KMS-11 (cell line): ENCODE results near the gene AKNA.
"Not testable (repeated sequence)": the region's sequence is repeated elsewhere in the genome, so short reads cannot be mapped to it uniquely, and the experiment has no call there.

Source experiments
- H2AFZ ChIP-seq: fragments of 200-600 bp; sonication (generic); 2 replicates; pipeline ENCODE4 v1.6.1; 2016; ENCODE audit warnings: antibody characterized with exemption, mixed run types, low read depth
- H3K27ac ChIP-seq: fragments of 200-600 bp; sonication (generic); 2 replicates; pipeline ENCODE4 v1.6.1; 2016; ENCODE audit warnings: mild to moderate bottlenecking, mixed run types
- H3K27me3 ChIP-seq: fragments of 200-600 bp; sonication (generic); 2 replicates; pipeline ENCODE4 v1.6.1; 2017; ENCODE audit warnings: mild to moderate bottlenecking, low read depth, mixed run types, moderate library complexity; ENCODE audit not compliant: insufficient read depth
- H3K36me3 ChIP-seq: fragments of 200-600 bp; sonication (generic); 2 replicates; pipeline ENCODE4 v1.6.1; 2017; ENCODE audit warnings: mild to moderate bottlenecking, mixed run types; ENCODE audit not compliant: insufficient read depth
- H3K4me1 ChIP-seq: fragments of 200-600 bp; sonication (generic); 2 replicates; pipeline ENCODE4 v1.6.1; 2016; ENCODE audit warnings: mild to moderate bottlenecking, low read depth, mixed run types; ENCODE audit not compliant: poor library complexity, severe bottlenecking
- H3K4me2 ChIP-seq: fragments of 200-600 bp; sonication (generic); 2 replicates; pipeline ENCODE4 v1.7.0; 2016; ENCODE audit warnings: mild to moderate bottlenecking, mixed run types
- H3K4me3 ChIP-seq: fragments of 200-600 bp; sonication (generic); IDR thresholded peaks from 2 replicates; pipeline ENCODE4 v1.6.1; 2017; ENCODE audit warnings: low read depth, low read length, mixed read lengths; ENCODE audit not compliant: insufficient read depth
- H3K79me2 ChIP-seq: fragments of 200-600 bp; sonication (generic); 2 replicates; pipeline ENCODE4 v1.6.1; 2016; ENCODE audit warnings: low read depth, mixed run types; ENCODE audit not compliant: insufficient read depth
- H3K9ac ChIP-seq: fragments of 200-600 bp; sonication (generic); 2 replicates; pipeline ENCODE4 v1.6.1; 2016; ENCODE audit warnings: mild to moderate bottlenecking, mixed run types
- H4K20me1 ChIP-seq: fragments of 200-600 bp; sonication (generic); 2 replicates; pipeline ENCODE4 v1.6.1; 2016; ENCODE audit warnings: mild to moderate bottlenecking, mixed run types; ENCODE audit not compliant: insufficient read depth
- CTCF ChIP-seq: fragments of 200-600 bp; sonication (generic); conservative IDR thresholded peaks from 2 replicates; pipeline ENCODE4 v1.6.1; 2017; ENCODE audit warnings: low read depth, mild to moderate bottlenecking, antibody characterized with exemption, low read length, moderate library complexity, mixed read lengths

The AKNA gene

GRCh38 chr9:114330636-114331035 lies 57.1 kb downstream of the AKNA start:
- H2AFZ ChIP-seq: no peak overlapping the region
- H3K4me2 ChIP-seq: no peak overlapping the region
- no peak overlapping the region for H3K9ac ChIP-seq
- no peaks in the 10 kb centered on the region for H3K36me3 ChIP-seq
- H3K27me3 ChIP-seq: peaks cover 4% of the 10 kb centered on the region; the same call in 1 of the 2 replicates
- no peak overlapping the region for H3K27ac ChIP-seq
- H4K20me1 ChIP-seq: no peaks in the 10 kb centered on the region
- no peak overlapping the region for H3K4me3 ChIP-seq
- TF ChIP-seq CTCF: no peak
- no peaks in the 10 kb centered on the region for H3K4me1 ChIP-seq
- H3K79me2 ChIP-seq: no peaks in the 10 kb centered on the region

GRCh38 chr9:114329625-114330022 lies 58.2 kb downstream of the AKNA start, which contains the start of gene ORM2:
Gene ORM2 (plus strand): TSS chr9:114329869. CDS start chr9:114329905, 36 bp downstream.
- not testable (repeated sequence) for H3K9ac ChIP-seq, H3K4me3 ChIP-seq, H3K27me3 ChIP-seq, H3K79me2 ChIP-seq, H3K27ac ChIP-seq, H4K20me1 ChIP-seq, H2AFZ ChIP-seq, H3K4me2 ChIP-seq, H3K36me3 ChIP-seq, H3K4me1 ChIP-seq

GRCh38 chr9:114328937-114329624 lies 58.7 kb downstream of the AKNA start:
- not testable (repeated sequence) for H3K79me2 ChIP-seq, H4K20me1 ChIP-seq, H2AFZ ChIP-seq, H3K4me3 ChIP-seq, H3K27ac ChIP-seq, H3K36me3 ChIP-seq, H3K9ac ChIP-seq, H3K4me2 ChIP-seq, H3K27me3 ChIP-seq, H3K4me1 ChIP-seq

- H3K4me2 ChIP-seq, H3K79me2 ChIP-seq, H3K27me3 ChIP-seq, H3K4me1 ChIP-seq, H3K4me3 ChIP-seq, H3K36me3 ChIP-seq, H4K20me1 ChIP-seq, H3K9ac ChIP-seq, H2AFZ ChIP-seq, H3K27ac ChIP-seq: not testable (repeated sequence)
Observed at GRCh38 chr9:114328357-114328820, 59.4 kb downstream of the AKNA start.

- H3K79me2 ChIP-seq: no peaks in the 10 kb centered on the region
- H4K20me1 ChIP-seq: no peaks in the 10 kb centered on the region
- H3K27me3 ChIP-seq: peaks cover 4% of the 10 kb centered on the region; the same call in 1 of the 2 replicates
- H3K27ac ChIP-seq: no peak overlapping the region
- no peak for TF ChIP-seq CTCF
- H3K9ac ChIP-seq: no peak overlapping the region
- H3K4me3 ChIP-seq: no peak overlapping the region
- no peak overlapping the region for H2AFZ ChIP-seq
- H3K4me2 ChIP-seq: no peak overlapping the region
- H3K36me3 ChIP-seq: no peaks in the 10 kb centered on the region
- H3K4me1 ChIP-seq: no peaks in the 10 kb centered on the region
Observed at GRCh38 chr9:114327749-114328148, 60.0 kb downstream of the AKNA start.

GRCh38 chr9:114325684-114326254 lies 62.0 kb downstream of the AKNA start:
- H3K4me3 ChIP-seq, H3K36me3 ChIP-seq, H4K20me1 ChIP-seq, H3K4me2 ChIP-seq, H2AFZ ChIP-seq, H3K27ac ChIP-seq, H3K79me2 ChIP-seq, H3K4me1 ChIP-seq, H3K9ac ChIP-seq, H3K27me3 ChIP-seq: not testable (repeated sequence)

- not testable (repeated sequence) for H4K20me1 ChIP-seq, H3K4me1 ChIP-seq, H2AFZ ChIP-seq, H3K79me2 ChIP-seq, H3K9ac ChIP-seq, H3K27me3 ChIP-seq, H3K27ac ChIP-seq, H3K4me2 ChIP-seq, H3K36me3 ChIP-seq, H3K4me3 ChIP-seq
Observed at GRCh38 chr9:114324965-114325364, 62.8 kb downstream of the AKNA start.
